ENCODE data around the gene DACT1.

DACT1 gene

GRCh38 chr14:58668848-58669480, 31.2 kb downstream of the DACT1 start:
- FAIRE-seq (no peak), DNase-seq (ENCODE audit: insufficient read length, low spot score) (no peak)
- TF ChIP-seq CTCF (IDR thresholded peaks at IDR 0.05; ENCODE audit: insufficient read depth, missing control alignments), result no peak

- TF ChIP-seq CTCF (IDR thresholded peaks at IDR 0.05; ENCODE audit: insufficient read depth, missing control alignments), result no peak
- peak; percentile 86 for FAIRE-seq
- DNase-seq (ENCODE audit: insufficient read length, low spot score), result no peak
Observed at GRCh38 chr14:58669556-58670200, 31.9 kb downstream of the DACT1 start.

- FAIRE-seq, result no peak
Observed at GRCh38 chr14:58671024-58671423, 33.3 kb downstream of the DACT1 start.

GRCh38 chr14:58671436-58671835, 33.7 kb downstream of the DACT1 start:
- DNase-seq (ENCODE audit: insufficient read length, low spot score) (no peak), FAIRE-seq (peak; percentile 73)
- no peak for TF ChIP-seq CTCF (IDR thresholded peaks at IDR 0.05; ENCODE audit: insufficient read depth, missing control alignments)

More at GRCh38 chr14:58671024-58671423, 33.3 kb downstream of the DACT1 start:
- no peak for TF ChIP-seq CTCF (IDR thresholded peaks at IDR 0.05; ENCODE audit: insufficient read depth, missing control alignments)
- no peak for DNase-seq (ENCODE audit: insufficient read length, low spot score)

GRCh38 chr14:58673722-58674121, 36.0 kb downstream of the DACT1 start:
- no peak for TF ChIP-seq CTCF (IDR thresholded peaks at IDR 0.05; ENCODE audit: insufficient read depth, missing control alignments)
- no peak for FAIRE-seq
- no peak for DNase-seq (ENCODE audit: insufficient read length, low spot score)

GRCh38 chr14:58677001-58677400, 39.2 kb downstream of the DACT1 start:
- FAIRE-seq, result no peak
- no peak for DNase-seq (ENCODE audit: insufficient read length, low spot score)
- no peak for TF ChIP-seq CTCF (IDR thresholded peaks at IDR 0.05; ENCODE audit: insufficient read depth, missing control alignments)

GRCh38 chr14:58677517-58677916, 39.8 kb downstream of the DACT1 start:
- TF ChIP-seq CTCF (IDR thresholded peaks at IDR 0.05; ENCODE audit: insufficient read depth, missing control alignments), result no peak
- DNase-seq (ENCODE audit: insufficient read length, low spot score), result no peak
- FAIRE-seq, result no peak
